Spinal cord (tissue), 10 donors: Measurements from ENCODE around the gene PLA2G3. TPM values are rescaled to one million over a fixed set of nuclear protein-coding genes. Genes with fewer than 3 reads are reported as not detected.
"Not testable (repeated sequence)": the region's sequence is repeated elsewhere in the genome, so short reads cannot be mapped to it uniquely, and the experiment has no call there.

Experiments
- DNase-seq, 6 donors: peaks; one replicate each; pipeline versions ENCODE4 v3.0.0 to v3.0.0-alpha.2; 2013 to 2015; ENCODE audit warnings: low spot score in 6 of 6, low read depth in 4 of 6
- H3K27ac ChIP-seq: one replicate; pipeline ENCODE4 v1.5.1; 2013; ENCODE audit warnings: low read depth, low read length, control low read depth
- H3K27me3 ChIP-seq: one replicate; pipeline ENCODE4 v1.6.1; 2013; ENCODE audit warnings: low read length; ENCODE audit not compliant: control insufficient read depth, insufficient read depth
- H3K36me3 ChIP-seq: one replicate; pipeline ENCODE4 v1.6.1; 2013; ENCODE audit warnings: low read length; ENCODE audit not compliant: control insufficient read depth, insufficient read depth
- H3K4me1 ChIP-seq: one replicate; pipeline ENCODE4 v1.6.1; 2013; ENCODE audit warnings: low read length; ENCODE audit not compliant: control insufficient read depth, insufficient read depth
- H3K4me3 ChIP-seq: one replicate; pipeline ENCODE4 v1.5.1; 2013; ENCODE audit warnings: low read depth, low read length, control low read depth
- H3K9me3 ChIP-seq: one replicate; pipeline ENCODE4 v1.6.1; 2013; ENCODE audit warnings: low read length; ENCODE audit not compliant: control insufficient read depth, insufficient read depth
- WGBS: methylation state at CpG from one replicate; pipeline ENCODE4 v1.1.5; 2013; ENCODE audit warnings: missing lambda C conversion rate; ENCODE audit not compliant: insufficient coverage; 5-methylcytosine and 5-hydroxymethylcytosine counted together
- polyA plus RNA-seq, 2 donors: library from polyadenylated mRNA; unstranded; fragments of 120-200 nt; gene quantifications; one replicate each; pipeline ENCODE4 v1.2.1, GENCODE V29; 2013; ENCODE audit not compliant: insufficient read length in 2 of 2
- total RNA-seq, 2 donors: library from RNA; depleted of rRNA in 1 of 2; stranded (reverse); fragments of 120-200 nt in 1 of 2; fragments of >200 nt in 1 of 2; gene quantifications; one replicate each; pipeline versions ENCODE4 v1.2.3 to v1.2.4, GENCODE V29; 2013 to 2014
- donor health status: healthy.

PLA2G3 gene
- total and polyA plus RNA-seq, 4 donors = 0.77 to 1.7 (median 1.2) TPM

GRCh38 chr22:31099386-31099785, 40.9 kb downstream of the PLA2G3 start:
- peaks cover 17% of the 10 kb centered on the region for H3K4me1 ChIP-seq
- H3K36me3 ChIP-seq = peaks cover 76% of the 10 kb centered on the region
- no peaks in the 10 kb centered on the region for H3K9me3 ChIP-seq
- H3K4me3 ChIP-seq = no peak overlapping the region
- 84% methylated on average over 6 of the region's 6 CpGs for WGBS
- no peaks in the 10 kb centered on the region for H3K27me3 ChIP-seq
- H3K27ac ChIP-seq = no peak overlapping the region
- no peak for DNase-seq

GRCh38 chr22:31098632-31099110, 41.6 kb downstream of the PLA2G3 start:
- H3K4me1 ChIP-seq = peaks cover 23% of the 10 kb centered on the region
- no peaks in the 10 kb centered on the region for H3K27me3 ChIP-seq
- H3K27ac ChIP-seq = no peak overlapping the region
- H3K9me3 ChIP-seq = no peaks in the 10 kb centered on the region
- 25% methylated on average over 32 of the region's 36 CpGs for WGBS
- H3K4me3 ChIP-seq = no peak overlapping the region
- DNase-seq = peak in 1 of 6 donors; percentile 62
- H3K36me3 ChIP-seq = peaks cover 78% of the 10 kb centered on the region

- H3K4me3 ChIP-seq = no peak overlapping the region
- DNase-seq = no peak
- H3K4me1 ChIP-seq = peaks cover 29% of the 10 kb centered on the region
- H3K27ac ChIP-seq = no peak overlapping the region
- H3K36me3 ChIP-seq = peaks cover 81% of the 10 kb centered on the region
- no peaks in the 10 kb centered on the region for H3K27me3 ChIP-seq
- WGBS = 56% methylated on average over 4 of the region's 10 CpGs
- H3K9me3 ChIP-seq = no peaks in the 10 kb centered on the region
Measured at GRCh38 chr22:31097941-31098631, 42.2 kb downstream of the PLA2G3 start.

- H3K27me3 ChIP-seq, H3K27ac ChIP-seq, H3K9me3 ChIP-seq, H3K4me3 ChIP-seq, DNase-seq: not testable (repeated sequence)
- Histone ChIP-seq H3K36me3 (peaks cover 84% of the 10 kb centered on the region), H3K4me1 (peaks cover 34% of the 10 kb centered on the region)
- 100% methylated on average over 2 of the region's 5 CpGs for WGBS
Measured at GRCh38 chr22:31097539-31097938, 42.8 kb downstream of the PLA2G3 start.

- H3K4me3 ChIP-seq = no peak overlapping the region
- no peak overlapping the region for H3K27ac ChIP-seq
- no peaks in the 10 kb centered on the region for H3K9me3 ChIP-seq
- peaks cover 84% of the 10 kb centered on the region for H3K36me3 ChIP-seq
- DNase-seq = no peak
- peaks cover 42% of the 10 kb centered on the region for H3K4me1 ChIP-seq
- H3K27me3 ChIP-seq = no peaks in the 10 kb centered on the region
- WGBS = 84% methylated on average over 26 of the region's 27 CpGs
Measured at GRCh38 chr22:31096657-31097279, 43.5 kb downstream of the PLA2G3 start.

- peaks cover 52% of the 10 kb centered on the region for H3K4me1 ChIP-seq
- no peak for DNase-seq
- no peaks in the 10 kb centered on the region for H3K27me3 ChIP-seq
- 99% methylated on average over 3 of the region's 3 CpGs for WGBS
- no peak overlapping the region for H3K27ac ChIP-seq
- H3K36me3 ChIP-seq = peaks cover 88% of the 10 kb centered on the region
- H3K4me3 ChIP-seq = no peak overlapping the region
- H3K9me3 ChIP-seq = no peaks in the 10 kb centered on the region
Measured at GRCh38 chr22:31095637-31096249, 44.6 kb downstream of the PLA2G3 start.

- H3K4me1 ChIP-seq = peaks cover 57% of the 10 kb centered on the region
- peaks cover 88% of the 10 kb centered on the region for H3K36me3 ChIP-seq
- WGBS = 97% methylated on average over 3 of the region's 7 CpGs
- DNase-seq = no peak
- H3K9me3 ChIP-seq = no peaks in the 10 kb centered on the region
- H3K4me3 ChIP-seq = no peak overlapping the region
- H3K27me3 ChIP-seq = no peaks in the 10 kb centered on the region
- H3K27ac ChIP-seq = no peak overlapping the region
Measured at GRCh38 chr22:31094741-31095140, 45.6 kb downstream of the PLA2G3 start.

- Histone ChIP-seq H3K4me1 (peaks cover 61% of the 10 kb centered on the region), H3K4me3 (no peak overlapping the region)
Measured at GRCh38 chr22:31094021-31094551, 46.2 kb downstream of the PLA2G3 start.

GRCh38 chr22:31093086-31093850, 47.0 kb downstream of the PLA2G3 start:
- H3K36me3 ChIP-seq = peaks cover 90% of the 10 kb centered on the region
- no peaks in the 10 kb centered on the region for H3K9me3 ChIP-seq
- H3K27ac ChIP-seq = no peak overlapping the region
- peak in 1 of 6 donors; percentile 14 for DNase-seq
- H3K27me3 ChIP-seq = no peaks in the 10 kb centered on the region
- H3K4me1 ChIP-seq = peaks cover 61% of the 10 kb centered on the region
- 84% methylated on average over 23 of the region's 33 CpGs for WGBS
- no peak overlapping the region for H3K4me3 ChIP-seq

More at GRCh38 chr22:31094021-31094551, 46.2 kb downstream of the PLA2G3 start:
- Histone ChIP-seq H3K36me3 (peaks cover 90% of the 10 kb centered on the region), H3K9me3 (no peaks in the 10 kb centered on the region), H3K27me3 (no peaks in the 10 kb centered on the region), H3K27ac (no peak overlapping the region)
- DNase-seq = peak in 1 of 6 donors; percentile 71
- WGBS = 57% methylated on average over 5 of the region's 5 CpGs
